AG04449 (cell line): ENCODE results near the gene LDAH.

Experiments
- CTCF ChIA-PET: fragments of 350-600 bp; formaldehyde crosslinking; extraction: SDS; loops from one replicate; lab custom pipeline; 2021; ENCODE audit warnings: antibody characterized with exemption; lab: Yijun Ruan, JAX
- POLR2A ChIA-PET: fragments of 400-600, 350-600 bp; formaldehyde crosslinking; extraction: SDS; loops from one replicate; lab custom pipeline; 2020; ENCODE audit warnings: antibody characterized with exemption, inconsistent platforms; lab: Yijun Ruan, JAX
- DNase-seq: peaks from one replicate; pipeline ENCODE4 v3.0.0-alpha.2; 2010; ENCODE audit warnings: low read depth, low spot score
- H3K4me3 ChIP-seq: 2 replicates; pipeline ENCODE4 v1.5.1; 2011; ENCODE audit warnings: low read depth, mild to moderate bottlenecking, control low read depth, low read length
- CTCF ChIP-seq: IDR thresholded peaks from one replicate; pipeline ENCODE4 v1.5.1; 2011; ENCODE audit warnings: mild to moderate bottlenecking, moderate library complexity, low read length, control low read depth, inconsistent platforms; ENCODE audit not compliant: insufficient read depth; ENCODE audit errors: missing control alignments

The LDAH gene

GRCh38 chr2:20677301-20678085 lies 145.4 kb downstream of the LDAH start:
- no peak overlapping the region for H3K4me3 ChIP-seq
- no peak for DNase-seq
- ChIA-PET CTCF (interaction anchor here (0.8 to 11.2 kb wide), 13 partner anchors 8 to 285 kb away, joined by 3 to 108 read pairs (median 4); partner anchors contain the start of gene HS1BP3), POLR2A (no interaction called here)
- TF ChIP-seq CTCF, result no peak

GRCh38 chr2:20676353-20677215 lies 146.3 kb downstream of the LDAH start:
- no peak for TF ChIP-seq CTCF
- no peak overlapping the region for H3K4me3 ChIP-seq
- ChIA-PET POLR2A (no interaction called here), CTCF (interaction anchor here (0.9 to 11.2 kb wide), 12 partner anchors 9 to 286 kb away, joined by 3 to 108 read pairs (median 4); partner anchors contain the start of gene HS1BP3)
- no peak for DNase-seq

- TF ChIP-seq CTCF, result no peak
- no peak for DNase-seq
These were observed 147.1 kb downstream of the LDAH start for GRCh38 chr2:20675701-20676352.

GRCh38 chr2:20674974-20675679 lies 147.8 kb downstream of the LDAH start:
- ChIA-PET CTCF (interaction anchor here (0.7 to 11.2 kb wide), 7 partner anchors 9 to 288 kb away, joined by 3 to 108 read pairs (median 4); partner anchors contain the start of gene HS1BP3), POLR2A (interaction anchor here (0.7 to 0.9 kb wide), 3 partner anchors 148 to 241 kb away, joined by 3 read pairs; partner anchors contain the start of genes LDAH and RHOB)
- no peak for TF ChIP-seq CTCF
- peak; percentile 37 for DNase-seq
- no peak overlapping the region for H3K4me3 ChIP-seq

More at GRCh38 chr2:20675701-20676352, 147.1 kb downstream of the LDAH start:
- CTCF ChIA-PET, result interaction anchor here (0.7 to 11.2 kb wide), 8 partner anchors 10 to 287 kb away, joined by 3 to 108 read pairs (median 4); partner anchors contain the start of gene HS1BP3
- POLR2A ChIA-PET, result interaction anchor here (0.7 to 0.8 kb wide), 2 partner anchors 147 to 229 kb away, joined by 3 read pairs; partner anchors contain the start of genes LDAH and RHOB
- H3K4me3 ChIP-seq, result no peak overlapping the region

GRCh38 chr2:20674309-20674965 lies 148.5 kb downstream of the LDAH start:
- ChIA-PET POLR2A (interaction anchor here (0.9 kb wide), 1 partner anchor 241 kb away, joined by 3 read pairs; no protein-coding TSS in a partner anchor), CTCF (interaction anchor here (0.9 to 11.2 kb wide), 5 partner anchors 12 to 288 kb away, joined by 3 to 108 read pairs (median 22); partner anchors contain the start of gene HS1BP3)
- H3K4me3 ChIP-seq, result no peak overlapping the region
- no peak for DNase-seq
- TF ChIP-seq CTCF, result no peak
